DOHH2 (cell line): ENCODE results near the gene BTBD3.

Experiments
- EZH2phosphoT487 ChIP-seq: fragments of 200-600 bp; sonication (generic); IDR thresholded peaks from 2 replicates; pipeline ENCODE4 v1.6.1; 2017; ENCODE audit warnings: borderline replicate concordance, mild to moderate bottlenecking, antibody characterized with exemption, low read length, moderate library complexity, mixed read lengths
- TF ChIP-seq, protein P1 (sequence below): fragments of 200-600 bp; sonication (generic); IDR thresholded peaks from one replicate; pipeline ENCODE4 v1.5.1; 2014; ENCODE audit warnings: antibody characterized with exemption, mild to moderate bottlenecking, low read depth, low read length; ENCODE audit not compliant: poor library complexity, severe bottlenecking

DNA sequence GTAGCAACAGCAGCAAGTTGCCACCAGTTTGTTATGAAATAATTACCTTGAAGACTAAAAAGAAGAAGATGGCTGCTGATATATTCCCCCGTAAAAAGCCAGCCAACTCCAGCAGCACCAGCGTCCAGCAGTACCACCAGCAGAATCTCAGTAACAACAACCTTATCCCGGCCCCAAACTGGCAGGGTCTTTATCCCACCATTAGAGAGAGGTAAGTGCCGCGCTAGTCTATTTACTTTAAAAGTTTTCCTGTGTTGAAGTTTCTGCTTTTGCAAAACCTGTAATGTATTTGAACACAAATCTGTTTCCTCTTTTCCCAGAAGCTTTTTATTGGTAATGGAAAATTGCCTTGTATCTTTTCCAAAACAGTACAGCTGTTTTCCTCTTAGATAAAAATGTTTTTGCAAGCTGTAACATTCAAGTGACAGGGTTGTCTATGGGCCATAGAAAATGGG lies 725 bp downstream of the BTBD3 start:
- TF ChIP-seq, protein P1, sequence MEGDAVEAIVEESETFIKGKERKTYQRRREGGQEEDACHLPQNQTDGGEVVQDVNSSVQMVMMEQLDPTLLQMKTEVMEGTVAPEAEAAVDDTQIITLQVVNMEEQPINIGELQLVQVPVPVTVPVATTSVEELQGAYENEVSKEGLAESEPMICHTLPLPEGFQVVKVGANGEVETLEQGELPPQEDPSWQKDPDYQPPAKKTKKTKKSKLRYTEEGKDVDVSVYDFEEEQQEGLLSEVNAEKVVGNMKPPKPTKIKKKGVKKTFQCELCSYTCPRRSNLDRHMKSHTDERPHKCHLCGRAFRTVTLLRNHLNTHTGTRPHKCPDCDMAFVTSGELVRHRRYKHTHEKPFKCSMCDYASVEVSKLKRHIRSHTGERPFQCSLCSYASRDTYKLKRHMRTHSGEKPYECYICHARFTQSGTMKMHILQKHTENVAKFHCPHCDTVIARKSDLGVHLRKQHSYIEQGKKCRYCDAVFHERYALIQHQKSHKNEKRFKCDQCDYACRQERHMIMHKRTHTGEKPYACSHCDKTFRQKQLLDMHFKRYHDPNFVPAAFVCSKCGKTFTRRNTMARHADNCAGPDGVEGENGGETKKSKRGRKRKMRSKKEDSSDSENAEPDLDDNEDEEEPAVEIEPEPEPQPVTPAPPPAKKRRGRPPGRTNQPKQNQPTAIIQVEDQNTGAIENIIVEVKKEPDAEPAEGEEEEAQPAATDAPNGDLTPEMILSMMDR: no peak
- no peak for TF ChIP-seq EZH2phosphoT487
